ENCODE data around the gene ZBTB40.

ZBTB40 gene

GRCh38 chr1:22507587-22507986 is 55.9 kb downstream of the ZBTB40 start:
- no peak for DNase-seq (ENCODE audit: low read depth in 2 of 2)

GRCh38 chr1:22508329-22508728 is 56.7 kb downstream of the ZBTB40 start:
- DNase-seq (ENCODE audit: low read depth in 2 of 2), result no peak

DNA sequence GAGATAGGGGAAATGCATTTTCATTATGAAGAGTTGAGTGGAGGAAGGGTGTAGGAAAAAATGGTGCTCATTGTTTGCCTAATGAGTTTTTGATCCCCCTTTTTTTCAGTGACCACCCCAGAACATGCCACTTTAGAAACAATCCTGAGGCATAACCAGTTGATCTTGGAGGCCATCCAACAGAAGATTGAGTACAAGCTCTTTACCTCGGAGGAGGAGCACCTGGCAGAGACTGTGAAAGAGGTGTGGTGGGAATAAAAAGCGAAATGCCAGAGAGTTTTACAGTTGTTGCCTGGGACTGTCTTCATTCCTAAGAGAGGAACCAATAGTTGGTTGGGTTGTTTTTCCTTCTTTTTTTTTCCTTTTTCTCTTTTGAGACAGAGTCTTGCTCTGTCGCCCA is 57.3 kb downstream of the ZBTB40 start:
- no peak for DNase-seq (ENCODE audit: low read depth in 2 of 2)

DNA sequence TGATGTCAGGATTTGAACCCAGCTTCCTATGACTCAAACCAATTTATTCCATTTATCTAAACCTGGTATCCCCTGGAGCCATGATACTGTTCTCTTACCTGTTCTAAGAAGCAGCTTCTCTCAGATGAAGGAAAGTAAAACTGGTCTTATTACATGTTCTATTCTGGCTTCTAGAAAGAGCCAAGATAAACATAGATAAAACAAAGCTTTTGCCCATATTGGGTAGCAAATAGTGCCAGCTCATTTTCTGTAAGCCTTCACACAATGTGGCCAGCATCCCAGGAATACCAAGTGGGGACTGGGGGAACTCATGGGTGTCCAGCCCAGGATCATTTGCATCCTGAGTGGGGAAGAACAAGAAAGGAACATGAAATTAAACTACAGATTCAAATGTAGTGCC is 58.2 kb downstream of the ZBTB40 start:
- no peak for DNase-seq (ENCODE audit: low read depth in 2 of 2)

DNA sequence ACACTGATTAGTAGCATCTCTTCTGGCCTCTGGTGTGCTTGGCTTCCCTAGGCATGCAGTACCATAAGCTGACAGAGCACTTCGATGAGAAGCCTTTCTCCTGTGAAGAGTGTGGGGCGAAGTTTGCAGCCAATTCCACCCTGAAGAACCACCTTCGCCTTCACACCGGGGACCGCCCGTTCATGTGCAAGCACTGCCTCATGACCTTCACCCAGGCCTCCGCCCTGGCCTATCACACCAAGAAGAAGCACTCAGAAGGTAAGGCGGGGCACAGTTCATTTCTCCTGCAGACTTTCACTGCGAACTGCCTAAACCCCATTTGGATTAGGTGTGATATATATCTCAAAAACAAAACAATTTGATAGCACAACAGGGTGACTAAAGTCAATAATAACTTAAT is 61.2 kb downstream of the ZBTB40 start:
- DNase-seq (ENCODE audit: low read depth in 2 of 2), result no peak

DNA sequence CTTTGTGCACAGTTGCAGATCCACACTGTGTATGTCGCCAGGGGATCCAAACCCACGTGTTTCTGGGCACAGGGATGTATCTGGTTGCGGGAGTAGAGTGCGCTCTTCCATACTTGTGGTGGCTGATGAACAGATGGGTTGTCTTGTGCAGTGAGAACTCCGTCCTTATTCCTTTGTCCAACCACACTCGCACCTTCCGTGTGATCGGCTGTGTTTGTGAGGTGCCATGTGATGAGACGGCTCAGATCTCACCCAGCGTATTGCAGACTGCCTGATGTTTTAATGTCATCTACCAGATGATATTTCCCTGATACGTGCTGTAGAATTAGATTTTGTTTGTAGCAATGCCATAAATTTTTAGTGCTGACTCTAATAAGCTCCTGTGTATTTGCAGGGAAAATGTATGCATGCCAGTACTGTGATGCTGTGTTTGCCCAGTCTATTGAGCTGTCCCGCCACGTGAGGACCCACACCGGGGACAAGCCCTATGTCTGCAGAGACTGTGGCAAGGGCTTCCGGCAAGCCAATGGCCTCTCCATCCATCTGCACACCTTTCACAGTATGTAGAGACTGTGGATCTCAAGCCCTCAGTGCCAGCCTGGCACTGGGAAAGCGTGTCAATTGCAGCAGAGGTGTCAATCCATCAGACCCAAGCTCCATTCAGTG is 65.4 kb downstream of the ZBTB40 start:
- no peak for DNase-seq (ENCODE audit: low read depth in 2 of 2)

- DNase-seq (ENCODE audit: low read depth in 2 of 2), result no peak
Observed at GRCh38 chr1:22517956-22518355, 66.3 kb downstream of the ZBTB40 start.

- DNase-seq (ENCODE audit: low read depth in 2 of 2), result no peak
Observed at GRCh38 chr1:22518379-22518778, 66.7 kb downstream of the ZBTB40 start.

DNA sequence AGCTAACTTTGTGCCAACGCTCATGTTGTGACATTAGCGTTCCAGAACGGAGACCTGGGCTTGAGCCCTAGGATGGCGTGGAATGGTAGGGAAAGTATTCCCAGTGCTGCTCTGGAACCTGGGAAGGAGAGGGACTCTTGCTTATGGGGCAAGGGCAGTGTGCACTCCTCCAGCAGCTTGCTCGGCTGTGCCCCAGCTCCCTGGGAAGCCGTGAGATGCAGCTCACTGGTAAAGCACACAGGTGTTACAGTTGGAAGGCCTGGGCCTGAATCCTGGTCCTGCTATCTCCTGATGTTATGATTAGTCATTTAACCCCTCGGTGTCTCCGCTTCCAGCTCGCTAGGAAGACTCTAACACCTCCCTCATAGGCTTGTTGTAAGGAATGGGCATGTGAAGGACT is 69.2 kb downstream of the ZBTB40 start:
- DNase-seq (ENCODE audit: low read depth in 2 of 2), result no peak

- no peak for DNase-seq (ENCODE audit: low read depth in 2 of 2)
Observed at GRCh38 chr1:22521692-22522091, 70.0 kb downstream of the ZBTB40 start.

DNA sequence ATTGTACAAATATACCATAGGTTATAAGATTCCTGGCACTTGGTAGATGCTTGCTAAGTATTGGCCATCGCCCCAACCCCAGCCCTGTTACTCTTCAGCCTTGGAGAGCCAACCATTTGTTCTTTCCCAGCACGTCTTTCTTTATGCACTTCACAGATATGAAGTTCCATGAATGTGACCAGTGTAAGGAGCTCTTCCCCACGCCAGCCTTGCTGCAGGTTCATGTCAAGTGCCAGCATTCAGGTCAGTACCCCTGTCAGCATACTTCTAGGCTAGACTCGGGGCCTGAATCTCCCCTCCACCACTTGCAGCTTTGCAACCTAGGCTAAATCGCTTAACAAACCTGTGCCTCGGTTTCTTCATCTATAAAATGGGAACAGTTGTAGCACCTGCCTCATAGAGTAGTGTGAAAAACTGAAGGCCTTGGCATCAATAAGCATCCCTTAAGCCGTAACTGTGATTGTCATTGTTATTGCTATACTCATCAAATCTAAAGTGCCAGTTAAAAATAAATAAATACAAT is 70.6 kb downstream of the ZBTB40 start:
- no peak for DNase-seq (ENCODE audit: low read depth in 2 of 2)

DNA sequence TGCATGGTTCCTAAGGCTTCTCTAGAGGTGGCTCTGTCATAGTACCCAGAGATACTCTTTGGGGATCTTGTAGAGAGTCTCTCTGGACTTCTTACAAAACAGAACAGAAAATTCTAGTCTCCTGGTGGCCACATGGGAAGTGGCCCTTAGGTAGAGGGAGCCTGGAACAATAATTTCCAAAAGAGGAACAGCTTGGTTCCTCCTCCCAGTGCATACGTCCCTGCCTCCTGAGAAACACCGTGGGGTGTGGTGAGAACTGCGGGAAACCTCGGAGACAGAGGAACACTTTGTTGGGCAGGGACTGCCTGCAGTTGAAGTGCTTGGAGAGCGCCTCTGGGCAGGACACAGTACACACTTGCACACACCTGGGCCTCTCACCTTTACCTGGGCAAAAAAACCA is 72.8 kb downstream of the ZBTB40 start:
- no peak for DNase-seq (ENCODE audit: low read depth in 2 of 2)

DNA sequence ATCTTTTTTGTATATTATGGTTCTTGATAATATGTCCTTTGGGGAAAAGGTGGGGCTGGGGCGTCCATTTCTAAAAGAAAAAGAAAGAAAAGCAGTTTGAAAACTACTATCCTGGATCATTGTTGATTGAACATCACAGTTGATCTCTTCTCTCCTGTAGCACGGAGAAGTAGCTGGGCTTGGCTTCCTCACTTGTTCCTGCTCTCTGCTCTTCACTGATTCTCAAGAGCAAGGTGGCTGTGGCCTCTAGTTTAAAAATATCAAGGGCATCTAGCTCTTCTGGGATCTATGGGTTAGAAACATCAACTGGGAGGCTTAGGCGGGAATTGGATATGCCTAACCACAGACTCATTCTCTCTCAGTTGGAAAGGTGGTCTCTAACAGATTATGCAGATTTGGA is 73.6 kb downstream of the ZBTB40 start:
- no peak for DNase-seq (ENCODE audit: low read depth in 2 of 2)

DNA sequence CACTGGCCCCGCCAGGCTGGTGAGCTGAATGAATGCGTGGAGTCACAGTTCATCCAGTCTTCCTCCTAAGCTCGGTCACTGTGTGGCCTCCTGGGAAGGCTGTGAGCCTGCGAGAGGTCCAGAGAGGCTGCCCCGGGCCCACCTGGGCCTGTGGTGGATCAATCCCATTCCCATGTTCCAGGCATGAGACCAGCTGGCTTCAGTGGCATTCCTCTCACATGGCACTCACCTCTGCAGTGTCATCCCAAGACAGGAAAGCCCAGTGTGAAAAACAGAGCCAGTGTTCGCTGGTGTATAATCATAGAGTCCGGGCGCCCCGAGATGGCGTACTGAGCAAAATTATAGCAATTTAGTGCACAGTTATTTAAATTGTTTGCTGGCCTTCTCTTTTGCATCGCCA is 74.0 kb downstream of the ZBTB40 start:
- DNase-seq (ENCODE audit: low read depth in 2 of 2), result no peak

GRCh38 chr1:22526098-22526497 is 74.4 kb downstream of the ZBTB40 start:
- no peak for DNase-seq (ENCODE audit: low read depth in 2 of 2)

GRCh38 chr1:22526677-22527076 is 75.0 kb downstream of the ZBTB40 start:
- no peak for DNase-seq (ENCODE audit: low read depth in 2 of 2)

DNA sequence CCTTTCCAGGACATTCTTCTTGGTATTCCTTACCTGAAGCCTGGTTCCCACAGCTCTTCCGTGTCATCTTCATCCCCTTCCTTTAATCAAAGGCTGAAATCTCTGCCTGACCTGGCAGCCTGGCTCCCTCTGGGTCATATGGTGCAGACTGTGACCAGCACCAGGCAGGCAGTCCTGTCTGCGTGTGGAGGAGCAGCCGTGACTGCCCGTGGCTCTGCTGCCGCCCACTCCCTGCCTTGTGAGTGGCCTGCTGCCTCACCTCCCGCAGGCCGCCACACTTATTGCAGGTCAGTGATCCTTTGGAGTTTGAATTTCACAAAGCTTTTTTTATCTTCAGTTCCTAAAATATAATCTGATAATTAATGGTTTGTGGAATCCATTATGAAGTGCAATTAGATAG is 75.5 kb downstream of the ZBTB40 start:
- no peak for DNase-seq (ENCODE audit: low read depth in 2 of 2)

DNA sequence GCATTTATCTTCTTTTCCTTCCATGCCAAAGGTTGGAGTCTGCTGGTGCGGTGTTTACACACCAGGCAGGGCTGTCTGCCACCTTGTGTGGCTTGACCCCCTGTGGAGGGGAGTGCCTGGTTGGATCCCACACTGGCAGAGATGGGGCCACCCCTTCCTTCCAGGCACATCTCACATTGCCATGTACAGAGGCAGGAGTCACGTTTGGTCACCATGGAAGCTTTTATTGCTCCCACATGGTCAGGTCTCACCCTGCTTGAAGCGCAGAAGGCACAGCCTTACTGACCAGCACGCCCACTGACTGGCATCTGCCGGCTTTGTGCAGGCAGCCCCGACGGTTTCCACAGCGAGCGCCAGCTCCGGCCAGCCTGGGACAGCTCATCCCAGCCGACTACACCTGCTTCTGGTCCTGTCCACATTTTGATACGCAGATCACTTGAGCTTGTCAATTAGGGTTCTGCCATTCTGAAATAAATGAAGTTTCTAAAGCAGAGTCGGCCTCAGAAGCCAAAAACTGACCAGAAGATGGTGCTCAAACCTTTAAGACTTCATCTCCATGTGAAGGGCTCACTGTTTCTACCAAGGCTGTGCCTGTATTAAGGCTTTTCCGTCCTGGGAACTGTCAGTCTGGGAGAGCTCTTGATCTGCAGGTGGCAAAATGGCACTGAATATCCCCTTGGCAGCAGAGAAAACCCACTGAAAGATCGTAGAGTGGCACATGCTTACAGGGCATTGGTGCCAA is 76.1 kb downstream of the ZBTB40 start:
- no peak for DNase-seq (ENCODE audit: low read depth in 2 of 2)

- DNase-seq (ENCODE audit: low read depth in 2 of 2), result no peak
Observed at GRCh38 chr1:22528451-22528850, 76.8 kb downstream of the ZBTB40 start.

- DNase-seq (ENCODE audit: low read depth in 2 of 2), result no peak
Observed at GRCh38 chr1:22529901-22530621, 78.4 kb downstream of the ZBTB40 start.

- DNase-seq (ENCODE audit: low read depth in 2 of 2), result no peak
Observed at GRCh38 chr1:22530715-22531114, 79.1 kb downstream of the ZBTB40 start.

GRCh38 chr1:22531251-22531650 is 79.6 kb downstream of the ZBTB40 start:
- no peak for DNase-seq (ENCODE audit: low read depth in 2 of 2)

All from stimulated activated CD4-positive, alpha-beta T cell treated with anti-CD3 and anti-CD28 coated beads, Interleukin-12 subunit alpha, Interleukin-12 subunit beta, amount 100 ng/mL, for 24 hours (primary cell).